NAMALWA (cell line): Measurements from ENCODE around the gene YIPF7.
A peak's percentile ranks its signal among the peaks of the same experiment; 100 is the strongest.

Experiments
- DNase-seq: peaks from one replicate; pipeline ENCODE4 v3.0.0-alpha.2; 2015; ENCODE audit warnings: low spot score

YIPF7 gene

GRCh38 chr4:44623676-44624075 is 27.7 kb downstream of the YIPF7 start:
- no peak for DNase-seq

DNA sequence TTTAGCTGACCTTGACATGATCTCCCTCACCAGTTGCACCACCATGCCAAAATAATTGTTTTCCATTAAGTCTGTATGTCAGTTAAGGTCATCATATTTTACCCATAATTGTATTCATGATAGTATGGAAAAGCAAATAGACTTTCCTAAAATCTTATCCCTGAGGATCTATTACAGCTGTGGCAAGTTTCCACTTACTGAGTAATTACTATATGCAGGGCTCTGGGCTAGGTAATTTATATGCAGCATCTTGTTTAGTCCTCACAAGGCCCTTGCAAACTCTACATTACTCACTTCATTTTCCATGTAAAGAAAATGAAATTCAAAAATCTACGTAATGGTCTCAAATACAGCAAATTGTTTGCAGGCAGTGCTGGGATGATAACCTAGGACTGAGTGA is 34.8 kb downstream of the YIPF7 start:
- no peak for DNase-seq

DNA sequence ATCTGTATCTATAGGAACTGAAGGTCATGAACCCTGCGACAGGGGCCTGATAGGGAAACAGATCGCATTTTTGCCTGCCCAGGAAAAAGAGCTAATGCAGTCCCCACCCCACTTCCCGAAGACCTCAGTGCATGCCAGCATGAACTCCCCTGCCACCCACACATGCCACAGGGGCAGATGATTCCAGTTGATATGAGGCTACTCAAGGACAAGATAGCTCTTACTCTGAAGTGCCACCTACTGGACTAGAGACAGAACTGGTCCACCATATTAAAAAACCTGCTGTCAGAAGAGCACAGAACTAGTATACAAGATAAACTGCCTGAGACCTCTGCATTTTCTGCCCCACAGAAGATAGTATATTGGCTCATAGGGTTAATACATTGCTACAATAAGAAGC is 68.0 kb downstream of the YIPF7 start:
- DNase-seq: peak; percentile 28

GRCh38 chr4:44580231-44580630 is 71.2 kb downstream of the YIPF7 start:
- no peak for DNase-seq

- DNase-seq: no peak
These were observed 72.5 kb downstream of the YIPF7 start for GRCh38 chr4:44578954-44579353.
